ENCODE measurements around the gene RAPGEF1.
A peak's percentile ranks its signal among the peaks of the same experiment; 100 is the strongest.
"Not testable (repeated sequence)": the region's sequence is repeated elsewhere in the genome, so short reads cannot be mapped to it uniquely, and the experiment has no call there.

The RAPGEF1 gene

GRCh38 chr9:131690941-131691573, 48.8 kb downstream of the RAPGEF1 start:
- DNase-seq (no peak), ATAC-seq (peak; percentile 72)

- DNase-seq (no peak), ATAC-seq (no peak)
These were observed 49.4 kb downstream of the RAPGEF1 start for GRCh38 chr9:131690462-131690861.

GRCh38 chr9:131688377-131688776, 51.5 kb downstream of the RAPGEF1 start:
- no peak for DNase-seq
- ATAC-seq = no peak

- ATAC-seq (no peak), DNase-seq (no peak)
These were observed 53.8 kb downstream of the RAPGEF1 start for GRCh38 chr9:131685753-131686706.

GRCh38 chr9:131683094-131683493, 56.8 kb downstream of the RAPGEF1 start:
- DNase-seq, ATAC-seq: not testable (repeated sequence)

- DNase-seq (no peak), ATAC-seq (no peak)
These were observed 57.6 kb downstream of the RAPGEF1 start for GRCh38 chr9:131682261-131682660.

- not testable (repeated sequence) for DNase-seq, ATAC-seq
These were observed 58.0 kb downstream of the RAPGEF1 start for GRCh38 chr9:131681826-131682225.

- ATAC-seq = not testable (repeated sequence)
These were observed 58.8 kb downstream of the RAPGEF1 start for GRCh38 chr9:131681108-131681507.

GRCh38 chr9:131679261-131680020, 60.4 kb downstream of the RAPGEF1 start:
- ATAC-seq (no peak), DNase-seq (no peak)

More at GRCh38 chr9:131681108-131681507, 58.8 kb downstream of the RAPGEF1 start:
- not testable (repeated sequence) for DNase-seq

GRCh38 chr9:131678499-131679111, 61.3 kb downstream of the RAPGEF1 start:
- DNase-seq (peak; percentile 82), ATAC-seq (peak; percentile 100)

GRCh38 chr9:131677444-131678180, 62.3 kb downstream of the RAPGEF1 start:
- DNase-seq (no peak), ATAC-seq (no peak)

- DNase-seq = no peak
- ATAC-seq = no peak
These were observed 62.8 kb downstream of the RAPGEF1 start for GRCh38 chr9:131677049-131677443.

GRCh38 chr9:131676431-131676972, 63.4 kb downstream of the RAPGEF1 start:
- DNase-seq (no peak), ATAC-seq (no peak)

GRCh38 chr9:131675437-131676022, 64.3 kb downstream of the RAPGEF1 start:
- ATAC-seq = no peak
- DNase-seq = no peak

GRCh38 chr9:131674425-131675421, 65.2 kb downstream of the RAPGEF1 start:
- DNase-seq (no peak), ATAC-seq (no peak)

GRCh38 chr9:131673531-131673930, 66.3 kb downstream of the RAPGEF1 start:
- DNase-seq (no peak), ATAC-seq (no peak)

GRCh38 chr9:131673068-131673467, 66.8 kb downstream of the RAPGEF1 start:
- DNase-seq (no peak), ATAC-seq (no peak)

GRCh38 chr9:131672451-131672850, 67.4 kb downstream of the RAPGEF1 start:
- ATAC-seq (no peak), DNase-seq (no peak)

- no peak for ATAC-seq
- no peak for DNase-seq
These were observed 68.7 kb downstream of the RAPGEF1 start for GRCh38 chr9:131671133-131671520.
